ENCODE measurements around the gene CRB2. TPM values are rescaled to one million over a fixed set of nuclear protein-coding genes. Genes with fewer than 3 reads are reported as not detected.
A peak's percentile ranks its signal among the peaks of the same experiment; 100 is the strongest.

CRB2 gene
- polyA plus RNA-seq, 4 donors, result 0.06 to 0.47 TPM; not detected in 2

DNA sequence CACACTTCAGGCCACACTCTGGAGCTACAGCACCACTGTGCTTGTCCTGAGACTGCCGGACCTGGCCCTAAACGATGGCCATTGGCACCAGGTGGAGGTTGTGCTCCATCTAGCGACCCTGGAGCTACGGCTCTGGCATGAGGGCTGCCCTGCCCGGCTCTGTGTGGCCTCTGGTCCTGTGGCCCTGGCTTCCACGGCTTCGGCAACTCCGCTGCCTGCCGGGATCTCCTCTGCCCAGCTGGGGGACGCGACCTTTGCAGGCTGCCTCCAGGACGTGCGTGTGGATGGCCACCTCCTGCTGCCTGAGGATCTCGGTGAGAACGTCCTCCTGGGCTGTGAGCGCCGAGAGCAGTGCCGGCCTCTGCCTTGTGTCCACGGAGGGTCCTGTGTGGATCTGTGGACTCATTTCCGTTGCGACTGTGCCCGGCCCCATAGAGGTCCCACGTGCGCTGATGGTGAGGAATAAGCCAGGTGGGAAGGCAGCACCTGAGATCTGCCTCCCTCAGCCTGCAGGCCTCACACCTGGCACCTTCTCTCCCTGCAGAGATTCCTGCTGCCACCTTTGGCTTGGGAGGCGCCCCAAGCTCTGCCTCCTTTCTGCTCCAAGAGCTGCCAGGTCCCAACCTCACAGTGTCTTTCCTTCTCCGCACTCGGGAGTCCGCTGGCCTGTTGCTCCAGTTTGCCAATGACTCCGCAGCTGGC, 14.7 kb downstream of the CRB2 start:
- H3K36me3 ChIP-seq (ENCODE audit: control insufficient read depth in 3 of 3, insufficient read depth in 2 of 3, low read depth in 1 of 3, low read length in 3 of 3), result no peaks in the 10 kb centered on the region
- H3K9me3 ChIP-seq (ENCODE audit: control insufficient read depth in 2 of 2, insufficient read depth in 1 of 2, low read depth in 1 of 2, low read length in 1 of 2), result no peaks in the 10 kb centered on the region
- H3K4me3 ChIP-seq (ENCODE audit: low read depth in 1 of 3, low read length in 3 of 3), result no peak overlapping the region
- H3K27ac ChIP-seq (ENCODE audit: low read depth in 1 of 3, low read length in 2 of 3), result no peak overlapping the region
- H3K4me1 ChIP-seq (ENCODE audit: control insufficient read depth in 3 of 3, insufficient read depth in 2 of 3, low read depth in 1 of 3, low read length in 2 of 3), result peaks cover 0 to 13% (median 0%) of the 10 kb centered on the region in 3 donors
- 49 to 82% (median 68%) methylated on average over 29 of the region's 29 CpGs for WGBS, 3 donors
- peaks cover 14 to 29% (median 22%) of the 10 kb centered on the region in 3 donors for H3K27me3 ChIP-seq (ENCODE audit: control insufficient read depth in 3 of 3, insufficient read depth in 3 of 3, low read length in 3 of 3)
- peak in 1 of 2 donors; percentile 31 for DNase-seq
- FAIRE-seq, result no peak

DNA sequence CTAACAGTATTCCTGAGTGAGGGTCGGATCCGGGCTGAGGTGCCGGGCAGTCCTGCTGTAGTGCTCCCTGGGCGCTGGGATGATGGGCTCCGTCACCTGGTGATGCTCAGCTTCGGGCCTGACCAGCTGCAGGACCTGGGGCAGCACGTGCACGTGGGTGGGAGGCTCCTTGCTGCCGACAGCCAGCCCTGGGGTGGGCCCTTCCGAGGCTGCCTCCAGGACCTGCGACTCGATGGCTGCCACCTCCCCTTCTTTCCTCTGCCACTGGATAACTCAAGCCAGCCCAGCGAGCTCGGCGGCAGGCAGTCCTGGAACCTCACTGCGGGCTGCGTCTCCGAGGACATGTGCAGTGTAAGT, 15.2 kb downstream of the CRB2 start:
- peaks cover 0 to 18% (median 0%) of the 10 kb centered on the region in 3 donors for H3K4me1 ChIP-seq (ENCODE audit: control insufficient read depth in 3 of 3, insufficient read depth in 2 of 3, low read depth in 1 of 3, low read length in 2 of 3)
- 73 to 84% (median 77%) methylated on average over 18 of the region's 18 CpGs for WGBS, 3 donors
- H3K4me3 ChIP-seq (ENCODE audit: low read depth in 1 of 3, low read length in 3 of 3), result no peak overlapping the region
- no peaks in the 10 kb centered on the region for H3K9me3 ChIP-seq (ENCODE audit: control insufficient read depth in 2 of 2, insufficient read depth in 1 of 2, low read depth in 1 of 2, low read length in 1 of 2)
- DNase-seq (no peak), FAIRE-seq (no peak)
- H3K36me3 ChIP-seq (ENCODE audit: control insufficient read depth in 3 of 3, insufficient read depth in 2 of 3, low read depth in 1 of 3, low read length in 3 of 3), result no peaks in the 10 kb centered on the region
- H3K27ac ChIP-seq (ENCODE audit: low read depth in 1 of 3, low read length in 2 of 3), result no peak overlapping the region
- peaks cover 14 to 29% (median 22%) of the 10 kb centered on the region in 3 donors for H3K27me3 ChIP-seq (ENCODE audit: control insufficient read depth in 3 of 3, insufficient read depth in 3 of 3, low read length in 3 of 3)

DNA sequence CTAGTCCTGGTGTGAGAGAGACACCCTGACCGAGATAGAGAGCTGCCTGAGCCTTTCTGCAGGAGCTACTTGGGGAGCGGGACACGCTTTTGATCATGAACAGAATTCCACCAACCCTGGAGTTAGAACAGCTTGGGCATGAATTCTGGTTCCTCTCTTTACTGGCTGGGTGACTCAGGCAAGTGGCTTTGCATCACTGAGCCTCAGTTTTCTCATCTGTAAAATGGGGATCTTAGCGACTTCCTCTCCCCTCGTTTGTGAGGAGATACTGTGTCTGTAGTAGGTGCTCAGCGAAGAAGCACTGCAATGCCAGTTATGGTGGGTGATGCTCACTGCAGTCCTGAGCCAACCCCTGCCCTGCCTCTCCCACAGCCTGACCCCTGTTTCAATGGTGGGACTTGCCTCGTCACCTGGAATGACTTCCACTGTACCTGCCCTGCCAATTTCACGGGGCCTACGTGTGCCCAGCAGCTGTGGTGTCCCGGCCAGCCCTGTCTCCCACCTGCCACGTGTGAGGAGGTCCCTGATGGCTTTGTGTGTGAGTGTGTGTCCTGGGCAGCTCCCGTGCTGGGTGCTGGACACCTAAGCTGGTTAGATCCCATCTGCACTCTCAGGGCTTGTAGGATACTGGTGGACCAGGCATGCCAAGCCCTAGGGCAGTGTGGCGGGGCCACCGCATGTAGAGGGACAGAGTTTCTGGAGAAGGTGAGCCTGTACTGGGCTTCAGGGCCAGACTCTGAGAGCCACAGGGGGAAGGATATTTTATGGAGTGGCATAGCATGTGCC, 16.0 kb downstream of the CRB2 start:
- no peaks in the 10 kb centered on the region for H3K9me3 ChIP-seq (ENCODE audit: control insufficient read depth in 2 of 2, insufficient read depth in 1 of 2, low read depth in 1 of 2, low read length in 1 of 2)
- DNase-seq (no peak), FAIRE-seq (no peak)
- peaks cover 0 to 25% (median 0%) of the 10 kb centered on the region in 3 donors for H3K4me1 ChIP-seq (ENCODE audit: control insufficient read depth in 3 of 3, insufficient read depth in 2 of 3, low read depth in 1 of 3, low read length in 2 of 3)
- peaks cover 14 to 29% (median 22%) of the 10 kb centered on the region in 3 donors for H3K27me3 ChIP-seq (ENCODE audit: control insufficient read depth in 3 of 3, insufficient read depth in 3 of 3, low read length in 3 of 3)
- WGBS, 3 donors, result 83 to 86% (median 85%) methylated on average over 14 of the region's 14 CpGs
- no peak overlapping the region for H3K27ac ChIP-seq (ENCODE audit: low read depth in 1 of 3, low read length in 2 of 3)
- H3K4me3 ChIP-seq (ENCODE audit: low read depth in 1 of 3, low read length in 3 of 3), result no peak overlapping the region
- H3K36me3 ChIP-seq (ENCODE audit: control insufficient read depth in 3 of 3, insufficient read depth in 2 of 3, low read depth in 1 of 3, low read length in 3 of 3), result no peaks in the 10 kb centered on the region

- no peak overlapping the region for H3K27ac ChIP-seq (ENCODE audit: low read depth in 1 of 3, low read length in 2 of 3)
- no peaks in the 10 kb centered on the region for H3K36me3 ChIP-seq (ENCODE audit: control insufficient read depth in 3 of 3, insufficient read depth in 2 of 3, low read depth in 1 of 3, low read length in 3 of 3)
- H3K4me1 ChIP-seq (ENCODE audit: control insufficient read depth in 3 of 3, insufficient read depth in 2 of 3, low read depth in 1 of 3, low read length in 2 of 3), result peaks cover 0 to 33% (median 0%) of the 10 kb centered on the region in 3 donors
- H3K4me3 ChIP-seq (ENCODE audit: low read depth in 1 of 3, low read length in 3 of 3), result no peak overlapping the region
- H3K9me3 ChIP-seq (ENCODE audit: control insufficient read depth in 2 of 2, insufficient read depth in 1 of 2, low read depth in 1 of 2, low read length in 1 of 2), result no peaks in the 10 kb centered on the region
- H3K27me3 ChIP-seq (ENCODE audit: control insufficient read depth in 3 of 3, insufficient read depth in 3 of 3, low read length in 3 of 3), result peaks cover 14 to 29% (median 22%) of the 10 kb centered on the region in 3 donors
- 11 to 16% (median 12%) methylated on average over 41 to 58 of the region's 58 CpGs for WGBS, 3 donors
- DNase-seq, result no peak
- no peak for FAIRE-seq
These were observed 16.9 kb downstream of the CRB2 start for GRCh38 chr9:123372766-123373446.

GRCh38 chr9:123373447-123373923, 17.5 kb downstream of the CRB2 start:
- DNase-seq (no peak), FAIRE-seq (no peak)
- H3K4me1 ChIP-seq (ENCODE audit: control insufficient read depth in 3 of 3, insufficient read depth in 2 of 3, low read depth in 1 of 3, low read length in 2 of 3), result peaks cover 0 to 36% (median 0%) of the 10 kb centered on the region in 3 donors
- 5 to 10% (median 7%) methylated on average over 40 to 60 of the region's 60 CpGs for WGBS, 3 donors
- H3K9me3 ChIP-seq (ENCODE audit: control insufficient read depth in 2 of 2, insufficient read depth in 1 of 2, low read depth in 1 of 2, low read length in 1 of 2), result no peaks in the 10 kb centered on the region
- no peak overlapping the region for H3K27ac ChIP-seq (ENCODE audit: low read depth in 1 of 3, low read length in 2 of 3)
- peaks cover 14 to 29% (median 22%) of the 10 kb centered on the region in 3 donors for H3K27me3 ChIP-seq (ENCODE audit: control insufficient read depth in 3 of 3, insufficient read depth in 3 of 3, low read length in 3 of 3)
- peaks cover 0 to 2% (median 0%) of the 10 kb centered on the region in 3 donors for H3K36me3 ChIP-seq (ENCODE audit: control insufficient read depth in 3 of 3, insufficient read depth in 2 of 3, low read depth in 1 of 3, low read length in 3 of 3)
- H3K4me3 ChIP-seq (ENCODE audit: low read depth in 1 of 3, low read length in 3 of 3), result no peak overlapping the region

GRCh38 chr9:123373946-123374345, 17.9 kb downstream of the CRB2 start:
- Histone ChIP-seq H3K4me1 (ENCODE audit: control insufficient read depth in 3 of 3, insufficient read depth in 2 of 3, low read depth in 1 of 3, low read length in 2 of 3) (peaks cover 0 to 36% (median 0%) of the 10 kb centered on the region in 3 donors), H3K9me3 (ENCODE audit: control insufficient read depth in 2 of 2, insufficient read depth in 1 of 2, low read depth in 1 of 2, low read length in 1 of 2) (no peaks in the 10 kb centered on the region), H3K4me3 (ENCODE audit: low read depth in 1 of 3, low read length in 3 of 3) (no peak overlapping the region), H3K27ac (ENCODE audit: low read depth in 1 of 3, low read length in 2 of 3) (no peak overlapping the region), H3K36me3 (ENCODE audit: control insufficient read depth in 3 of 3, insufficient read depth in 2 of 3, low read depth in 1 of 3, low read length in 3 of 3) (peaks cover 0 to 3% (median 0%) of the 10 kb centered on the region in 3 donors), H3K27me3 (ENCODE audit: control insufficient read depth in 3 of 3, insufficient read depth in 3 of 3, low read length in 3 of 3) (peaks cover 14 to 29% (median 22%) of the 10 kb centered on the region in 3 donors)
- WGBS, 3 donors, result 19 to 24% (median 22%) methylated on average over 10 of the region's 10 CpGs
- DNase-seq, result no peak
- no peak for FAIRE-seq

DNA sequence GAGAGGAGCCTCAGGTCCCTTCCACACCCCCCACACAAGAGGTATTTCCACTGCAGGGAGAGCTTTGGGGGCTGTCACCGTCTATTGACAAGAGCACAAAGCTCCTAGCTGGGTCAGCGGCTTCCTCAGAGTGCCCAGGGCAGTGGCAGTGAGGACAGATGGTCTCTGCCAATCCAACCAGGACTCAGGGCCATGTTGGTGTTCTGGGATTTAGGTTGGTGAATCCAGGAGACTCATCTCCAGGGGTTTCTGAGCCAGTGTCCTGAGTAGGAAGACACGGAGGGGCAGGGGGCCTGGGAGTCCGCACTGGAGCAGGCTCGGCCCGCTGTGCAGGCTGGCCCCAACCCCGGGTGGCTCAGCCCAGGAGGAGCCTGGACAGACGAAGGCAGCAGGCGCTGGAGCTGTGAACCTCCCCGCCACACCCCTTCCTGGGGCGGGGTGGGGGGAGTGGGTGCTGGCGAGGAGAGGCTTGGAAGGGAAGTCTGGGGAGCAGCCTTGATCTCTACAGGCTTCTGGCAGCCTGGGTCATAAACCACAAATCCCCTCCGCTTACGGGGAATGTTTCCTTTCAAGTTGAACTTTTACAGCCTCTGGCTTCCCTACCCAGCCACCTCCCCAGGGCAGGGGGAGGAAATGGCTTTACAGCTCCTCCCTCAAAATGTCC, 19.6 kb downstream of the CRB2 start:
- Histone ChIP-seq H3K36me3 (ENCODE audit: control insufficient read depth in 3 of 3, insufficient read depth in 2 of 3, low read depth in 1 of 3, low read length in 3 of 3) (peaks cover 0 to 16% (median 0%) of the 10 kb centered on the region in 3 donors), H3K27me3 (ENCODE audit: control insufficient read depth in 3 of 3, insufficient read depth in 3 of 3, low read length in 3 of 3) (peaks cover 13 to 29% (median 22%) of the 10 kb centered on the region in 3 donors), H3K9me3 (ENCODE audit: control insufficient read depth in 2 of 2, insufficient read depth in 1 of 2, low read depth in 1 of 2, low read length in 1 of 2) (no peaks in the 10 kb centered on the region), H3K4me3 (ENCODE audit: low read depth in 1 of 3, low read length in 3 of 3) (no peak overlapping the region), H3K4me1 (ENCODE audit: control insufficient read depth in 3 of 3, insufficient read depth in 2 of 3, low read depth in 1 of 3, low read length in 2 of 3) (peaks cover 0 to 36% (median 0%) of the 10 kb centered on the region in 3 donors), H3K27ac (ENCODE audit: low read depth in 1 of 3, low read length in 2 of 3) (peak overlapping the region in 1 of 3 donors; percentile 47)
- DNase-seq, result peak; percentile 61 to 85
- WGBS, 3 donors, result 4 to 12% (median 11%) methylated on average over 14 of the region's 14 CpGs
- FAIRE-seq, result no peak

Measured in small intestine (tissue), 7 donors.